ENCODE results near the gene SLC38A11. TPM values are rescaled to one million over a fixed set of nuclear protein-coding genes. Genes with fewer than 3 reads are reported as not detected.

The SLC38A11 gene
- total and polyA plus RNA-seq, 2 experiments from 2014 or later, result not detected

GRCh38 chr2:164976301-164976700 lies 21.0 kb upstream of the SLC38A11 start (continued):
- TF ChIP-seq, protein P1, sequence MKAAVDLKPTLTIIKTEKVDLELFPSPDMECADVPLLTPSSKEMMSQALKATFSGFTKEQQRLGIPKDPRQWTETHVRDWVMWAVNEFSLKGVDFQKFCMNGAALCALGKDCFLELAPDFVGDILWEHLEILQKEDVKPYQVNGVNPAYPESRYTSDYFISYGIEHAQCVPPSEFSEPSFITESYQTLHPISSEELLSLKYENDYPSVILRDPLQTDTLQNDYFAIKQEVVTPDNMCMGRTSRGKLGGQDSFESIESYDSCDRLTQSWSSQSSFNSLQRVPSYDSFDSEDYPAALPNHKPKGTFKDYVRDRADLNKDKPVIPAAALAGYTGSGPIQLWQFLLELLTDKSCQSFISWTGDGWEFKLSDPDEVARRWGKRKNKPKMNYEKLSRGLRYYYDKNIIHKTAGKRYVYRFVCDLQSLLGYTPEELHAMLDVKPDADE (IDR thresholded peaks at IDR 0.05), result no peak
- no peak for TF ChIP-seq CREB1 (CRISPR knock-in tag; IDR thresholded peaks at IDR 0.05; ENCODE audit: low read depth)

DNA sequence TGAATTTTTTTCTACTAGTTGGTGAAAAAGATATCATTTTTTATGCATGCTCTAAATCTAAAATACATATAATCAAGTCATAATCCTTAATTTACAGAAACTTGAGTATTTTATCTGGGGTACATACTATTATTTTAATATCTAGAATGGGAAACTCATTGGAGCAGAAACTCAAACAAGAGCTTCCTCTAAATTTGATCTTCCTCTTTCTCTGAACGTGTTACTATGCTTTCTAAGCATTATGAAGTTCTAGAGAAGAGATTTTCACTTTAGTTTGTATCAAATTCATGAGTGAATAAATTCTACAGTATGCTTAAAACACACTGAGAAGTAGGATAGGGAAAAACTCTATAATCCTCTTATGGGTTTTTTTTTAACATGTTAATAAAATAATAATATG lies 20.6 kb upstream of the SLC38A11 start:
- no peak overlapping the region for H2AFZ ChIP-seq
- no peak overlapping the region for H3K27ac ChIP-seq (ENCODE audit: low read depth)
- H3F3A ChIP-seq (replicated peaks; ENCODE audit: low read depth), result no peaks in the 10 kb centered on the region
- Mint-ChIP-seq H3K4me3 (no peak overlapping the region), H3K36me3 (ENCODE audit: low read depth) (no peaks in the 10 kb centered on the region), H3K27me3 (ENCODE audit: insufficient read depth, low read depth, poor library complexity) (no peaks in the 10 kb centered on the region), H3K27ac (no peak overlapping the region), H3K4me1 (no peaks in the 10 kb centered on the region), H3K9me3 (no peaks in the 10 kb centered on the region)
- no peaks in the 10 kb centered on the region for H3K27me3 ChIP-seq (ENCODE audit: insufficient read depth)
- H4K20me1 ChIP-seq (replicated peaks; ENCODE audit: insufficient read depth), result no peaks in the 10 kb centered on the region
- H3K4me2 ChIP-seq, result no peak overlapping the region
- H3K4me3 ChIP-seq, result no peak overlapping the region
- H3K9me2 ChIP-seq (ENCODE audit: insufficient read depth), result no peaks in the 10 kb centered on the region
- H3K79me2 ChIP-seq (replicated peaks; ENCODE audit: insufficient read depth), result no peaks in the 10 kb centered on the region
- H3K36me3 ChIP-seq (ENCODE audit: insufficient read depth), result no peaks in the 10 kb centered on the region
- no peaks in the 10 kb centered on the region for H3K4me1 ChIP-seq (ENCODE audit: insufficient read depth)
- DNase-seq (ENCODE audit: low spot score), result no peak
- no peak for ATAC-seq
- TF ChIP-seq POLR2AphosphoS5 (IDR thresholded peaks at IDR 0.05; ENCODE audit: low read depth) (no peak), STAT1 (IDR thresholded peaks at IDR 0.05; ENCODE audit: unreplicated experiment) (no peak), EZH2 (IDR thresholded peaks at IDR 0.05; ENCODE audit: low read depth, unreplicated experiment) (no peak), NANOG (IDR thresholded peaks at IDR 0.05; ENCODE audit: borderline replicate concordance) (no peak), JUNB (IDR thresholded peaks at IDR 0.05; ENCODE audit: unreplicated experiment) (no peak), EZH2phosphoT487 (IDR thresholded peaks at IDR 0.05; ENCODE audit: unreplicated experiment) (no peak), REST (IDR thresholded peaks at IDR 0.05; ENCODE audit: unreplicated experiment) (no peak), ZNF114 (CRISPR knock-in tag; IDR thresholded peaks at IDR 0.05) (no peak), CREB1 (CRISPR knock-in tag; IDR thresholded peaks at IDR 0.05; ENCODE audit: low read depth) (no peak), ZNF331 (CRISPR knock-in tag; IDR thresholded peaks at IDR 0.05; ENCODE audit: low read depth) (no peak)
- TF ChIP-seq, protein P2, sequence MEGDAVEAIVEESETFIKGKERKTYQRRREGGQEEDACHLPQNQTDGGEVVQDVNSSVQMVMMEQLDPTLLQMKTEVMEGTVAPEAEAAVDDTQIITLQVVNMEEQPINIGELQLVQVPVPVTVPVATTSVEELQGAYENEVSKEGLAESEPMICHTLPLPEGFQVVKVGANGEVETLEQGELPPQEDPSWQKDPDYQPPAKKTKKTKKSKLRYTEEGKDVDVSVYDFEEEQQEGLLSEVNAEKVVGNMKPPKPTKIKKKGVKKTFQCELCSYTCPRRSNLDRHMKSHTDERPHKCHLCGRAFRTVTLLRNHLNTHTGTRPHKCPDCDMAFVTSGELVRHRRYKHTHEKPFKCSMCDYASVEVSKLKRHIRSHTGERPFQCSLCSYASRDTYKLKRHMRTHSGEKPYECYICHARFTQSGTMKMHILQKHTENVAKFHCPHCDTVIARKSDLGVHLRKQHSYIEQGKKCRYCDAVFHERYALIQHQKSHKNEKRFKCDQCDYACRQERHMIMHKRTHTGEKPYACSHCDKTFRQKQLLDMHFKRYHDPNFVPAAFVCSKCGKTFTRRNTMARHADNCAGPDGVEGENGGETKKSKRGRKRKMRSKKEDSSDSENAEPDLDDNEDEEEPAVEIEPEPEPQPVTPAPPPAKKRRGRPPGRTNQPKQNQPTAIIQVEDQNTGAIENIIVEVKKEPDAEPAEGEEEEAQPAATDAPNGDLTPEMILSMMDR (conservative IDR thresholded peaks at IDR 0.05; ENCODE audit: low read depth in 2 of 2), result no peak
- TF ChIP-seq, protein P3, sequence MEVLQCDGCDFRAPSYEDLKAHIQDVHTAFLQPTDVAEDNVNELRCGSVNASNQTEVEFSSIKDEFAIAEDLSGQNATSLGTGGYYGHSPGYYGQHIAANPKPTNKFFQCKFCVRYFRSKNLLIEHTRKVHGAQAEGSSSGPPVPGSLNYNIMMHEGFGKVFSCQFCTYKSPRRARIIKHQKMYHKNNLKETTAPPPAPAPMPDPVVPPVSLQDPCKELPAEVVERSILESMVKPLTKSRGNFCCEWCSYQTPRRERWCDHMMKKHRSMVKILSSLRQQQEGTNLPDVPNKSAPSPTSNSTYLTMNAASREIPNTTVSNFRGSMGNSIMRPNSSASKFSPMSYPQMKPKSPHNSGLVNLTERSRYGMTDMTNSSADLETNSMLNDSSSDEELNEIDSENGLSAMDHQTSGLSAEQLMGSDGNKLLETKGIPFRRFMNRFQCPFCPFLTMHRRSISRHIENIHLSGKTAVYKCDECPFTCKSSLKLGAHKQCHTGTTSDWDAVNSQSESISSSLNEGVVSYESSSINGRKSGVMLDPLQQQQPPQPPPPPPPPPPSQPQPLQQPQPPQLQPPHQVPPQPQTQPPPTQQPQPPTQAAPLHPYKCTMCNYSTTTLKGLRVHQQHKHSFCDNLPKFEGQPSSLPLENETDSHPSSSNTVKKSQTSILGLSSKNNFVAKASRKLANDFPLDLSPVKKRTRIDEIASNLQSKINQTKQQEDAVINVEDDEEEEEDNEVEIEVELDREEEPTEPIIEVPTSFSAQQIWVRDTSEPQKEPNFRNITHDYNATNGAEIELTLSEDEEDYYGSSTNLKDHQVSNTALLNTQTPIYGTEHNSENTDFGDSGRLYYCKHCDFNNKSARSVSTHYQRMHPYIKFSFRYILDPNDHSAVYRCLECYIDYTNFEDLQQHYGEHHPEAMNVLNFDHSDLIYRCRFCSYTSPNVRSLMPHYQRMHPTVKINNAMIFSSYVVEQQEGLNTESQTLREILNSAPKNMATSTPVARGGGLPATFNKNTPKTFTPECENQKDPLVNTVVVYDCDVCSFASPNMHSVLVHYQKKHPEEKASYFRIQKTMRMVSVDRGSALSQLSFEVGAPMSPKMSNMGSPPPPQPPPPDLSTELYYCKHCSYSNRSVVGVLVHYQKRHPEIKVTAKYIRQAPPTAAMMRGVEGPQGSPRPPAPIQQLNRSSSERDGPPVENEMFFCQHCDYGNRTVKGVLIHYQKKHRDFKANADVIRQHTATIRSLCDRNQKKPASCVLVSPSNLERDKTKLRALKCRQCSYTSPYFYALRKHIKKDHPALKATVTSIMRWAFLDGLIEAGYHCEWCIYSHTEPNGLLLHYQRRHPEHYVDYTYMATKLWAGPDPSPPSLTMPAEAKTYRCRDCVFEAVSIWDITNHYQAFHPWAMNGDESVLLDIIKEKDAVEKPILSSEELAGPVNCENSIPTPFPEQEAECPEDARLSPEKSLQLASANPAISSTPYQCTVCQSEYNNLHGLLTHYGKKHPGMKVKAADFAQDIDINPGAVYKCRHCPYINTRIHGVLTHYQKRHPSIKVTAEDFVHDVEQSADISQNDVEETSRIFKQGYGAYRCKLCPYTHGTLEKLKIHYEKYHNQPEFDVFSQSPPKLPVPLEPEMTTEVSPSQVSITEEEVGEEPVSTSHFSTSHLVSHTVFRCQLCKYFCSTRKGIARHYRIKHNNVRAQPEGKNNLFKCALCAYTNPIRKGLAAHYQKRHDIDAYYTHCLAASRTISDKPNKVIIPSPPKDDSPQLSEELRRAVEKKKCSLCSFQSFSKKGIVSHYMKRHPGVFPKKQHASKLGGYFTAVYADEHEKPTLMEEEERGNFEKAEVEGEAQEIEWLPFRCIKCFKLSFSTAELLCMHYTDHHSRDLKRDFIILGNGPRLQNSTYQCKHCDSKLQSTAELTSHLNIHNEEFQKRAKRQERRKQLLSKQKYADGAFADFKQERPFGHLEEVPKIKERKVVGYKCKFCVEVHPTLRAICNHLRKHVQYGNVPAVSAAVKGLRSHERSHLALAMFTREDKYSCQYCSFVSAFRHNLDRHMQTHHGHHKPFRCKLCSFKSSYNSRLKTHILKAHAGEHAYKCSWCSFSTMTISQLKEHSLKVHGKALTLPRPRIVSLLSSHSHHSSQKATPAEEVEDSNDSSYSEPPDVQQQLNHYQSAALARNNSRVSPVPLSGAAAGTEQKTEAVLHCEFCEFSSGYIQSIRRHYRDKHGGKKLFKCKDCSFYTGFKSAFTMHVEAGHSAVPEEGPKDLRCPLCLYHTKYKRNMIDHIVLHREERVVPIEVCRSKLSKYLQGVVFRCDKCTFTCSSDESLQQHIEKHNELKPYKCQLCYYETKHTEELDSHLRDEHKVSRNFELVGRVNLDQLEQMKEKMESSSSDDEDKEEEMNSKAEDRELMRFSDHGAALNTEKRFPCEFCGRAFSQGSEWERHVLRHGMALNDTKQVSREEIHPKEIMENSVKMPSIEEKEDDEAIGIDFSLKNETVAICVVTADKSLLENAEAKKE (CRISPR knock-in tag; IDR thresholded peaks at IDR 0.05), result no peak

All from GM23338 (cell line).